A549 (cell line): ENCODE results near the gene AKAP8. TPM values are rescaled to one million over a fixed set of nuclear protein-coding genes. Genes with fewer than 3 reads are reported as not detected.
"Not testable (repeated sequence)": the region's sequence is repeated elsewhere in the genome, so short reads cannot be mapped to it uniquely, and the experiment has no call there.

Experiments
- ATAC-seq, 2 experiments: fragments of 200-7000 bp in 1 of 2; fragments of >200 bp in 1 of 2; cut with Nextera tagmentation in 1 of 2; cut with Tn5 transposase in 1 of 2; 3 replicates each; pipeline versions ENCODE4 v1.8.0 to v1.9.1; 2018 to 2020; ENCODE audit warnings: mild to moderate bottlenecking in 1 of 2, moderate library complexity in 1 of 2
- CTCF ChIA-PET: fragments of 300-600 bp; sonication (Branson Sonifier 250); formaldehyde crosslinking; extraction: SDS; loops from one replicate; lab custom pipeline; 2021; ENCODE audit warnings: antibody characterized with exemption, inconsistent platforms; lab: Yijun Ruan, JAX
- POLR2A ChIA-PET: fragments of 350-600 bp; formaldehyde crosslinking; extraction: SDS; loops from one replicate; lab custom pipeline; 2021; ENCODE audit warnings: antibody characterized with exemption, inconsistent platforms; lab: Yijun Ruan, JAX
- DNase-seq, 2 experiments: peaks; one replicate each; pipeline versions ENCODE4 v3.0.0 to v3.0.0-alpha.2; 2011 to 2016; ENCODE audit warnings: low read depth in 1 of 2, low spot score in 1 of 2
- FAIRE-seq: peaks from 2 replicates; lab custom pipeline; 2011; peaks lifted over from hg19 to GRCh38; lab: Jason Lieb, UNC
- H3K27ac ChIP-seq, 2 experiments: fragments of >200 bp; sonication (Bioruptor Twin); formaldehyde crosslinking; 3 replicates each; pipeline ENCODE4 v1.5.1; 2016 to 2017
- H3K4me1 ChIP-seq: fragments of >200 bp; sonication (Bioruptor Twin); formaldehyde crosslinking; 3 replicates; pipeline ENCODE4 v1.6.1; 2016
- H3K4me2 ChIP-seq: fragments of >200 bp; sonication (Bioruptor Twin); formaldehyde crosslinking; 3 replicates; pipeline ENCODE4 v1.6.1; 2016
- H3K4me3 ChIP-seq: fragments of >200 bp; sonication (Bioruptor Twin); formaldehyde crosslinking; 3 replicates; pipeline ENCODE4 v1.5.1; 2016
- H3K9me3 ChIP-seq: fragments of >200 bp; sonication (Bioruptor Twin); formaldehyde crosslinking; 3 replicates; pipeline ENCODE4 v1.6.1; 2016
- BHLHE40 ChIP-seq: IDR thresholded peaks from 2 replicates; pipeline ENCODE4 v1.6.1; 2012; ENCODE audit warnings: low read depth, low read length, inconsistent platforms
- CBX8 ChIP-seq: fragments of 200-600 bp; sonication (generic); IDR thresholded peaks from 2 replicates; pipeline ENCODE4 v1.6.1; 2016
- CEBPB ChIP-seq, 2 experiments: fragments of >200 bp in 1 of 2; sonication (Bioruptor Twin) in 1 of 2; formaldehyde crosslinking in 1 of 2; IDR thresholded peaks; 2 replicates each; pipeline ENCODE4 v1.6.1; 2012 to 2016
- CHD2 ChIP-seq: fragments of 150-350 bp; IDR thresholded peaks from 2 replicates; pipeline ENCODE4 v1.6.1; 2014; ENCODE audit warnings: low read length; ENCODE audit not compliant: partially characterized antibody
- CHD4 ChIP-seq: fragments of 200-600 bp; sonication (generic); IDR thresholded peaks from 2 replicates; pipeline ENCODE4 v1.6.1; 2016; ENCODE audit warnings: antibody characterized with exemption, mild to moderate bottlenecking, borderline replicate concordance
- FOXS1 ChIP-seq: fragments of 250-450 bp; sonication (Bioruptor Pico); IDR thresholded peaks from 2 replicates; pipeline ENCODE4 v1.5.0; 2020; ENCODE audit warnings: mild to moderate bottlenecking, moderate library complexity
- GATA3 ChIP-seq: IDR thresholded peaks from 2 replicates; pipeline ENCODE4 v1.6.1; 2012; ENCODE audit warnings: borderline replicate concordance
- HDAC2 ChIP-seq: fragments of 200-600 bp; sonication (generic); IDR thresholded peaks from 2 replicates; pipeline ENCODE4 v1.6.1; 2016
- HEYL ChIP-seq: fragments of 250-450 bp; sonication (Bioruptor Pico); IDR thresholded peaks from 2 replicates; pipeline ENCODE4 v1.8.0; 2021; ENCODE audit warnings: mild to moderate bottlenecking, moderate library complexity
- HOXA7 ChIP-seq: fragments of 250-450 bp; sonication (Bioruptor Pico); IDR thresholded peaks from 2 replicates; pipeline ENCODE4 v1.5.0; 2020; ENCODE audit warnings: mild to moderate bottlenecking, moderate library complexity
- HOXB13 ChIP-seq: fragments of 250-450 bp; sonication (Bioruptor Pico); IDR thresholded peaks from 2 replicates; pipeline ENCODE4 v1.5.0; 2020; ENCODE audit warnings: low read depth, mild to moderate bottlenecking, moderate library complexity
- JUN ChIP-seq, 2 experiments: fragments of >200 bp; sonication (Bioruptor Twin); formaldehyde crosslinking; IDR thresholded peaks; 2 replicates in 1 of 2; 3 replicates in 1 of 2; pipeline ENCODE4 v1.6.1; 2016 to 2017
- KDM1A ChIP-seq: fragments of 200-600 bp; sonication (generic); IDR thresholded peaks from 2 replicates; pipeline ENCODE4 v1.6.1; 2016; ENCODE audit warnings: low read depth, mild to moderate bottlenecking
- KDM5A ChIP-seq: fragments of 200-600 bp; sonication (generic); IDR thresholded peaks from 2 replicates; pipeline ENCODE4 v1.6.1; 2016; ENCODE audit warnings: antibody characterized with exemption, mild to moderate bottlenecking
- MAFK ChIP-seq: fragments of 450-650 bp; IDR thresholded peaks from 2 replicates; pipeline ENCODE4 v1.6.1; 2014; ENCODE audit not compliant: partially characterized antibody
- NFE2L2 ChIP-seq: fragments of 150-350 bp; conservative IDR thresholded peaks from 2 replicates; pipeline ENCODE4 v1.6.1; 2014; ENCODE audit warnings: low read length
- NPAS2 ChIP-seq: fragments of 250-450 bp; sonication (Bioruptor Pico); IDR thresholded peaks from 2 replicates; pipeline ENCODE4 v1.8.0; 2022; ENCODE audit warnings: mild to moderate bottlenecking, moderate library complexity, borderline replicate concordance
- PHF8 ChIP-seq: fragments of 200-600 bp; sonication (generic); IDR thresholded peaks from 2 replicates; pipeline ENCODE4 v1.6.1; 2016; ENCODE audit warnings: low read depth, mild to moderate bottlenecking, antibody characterized with exemption, moderate library complexity, borderline replicate concordance
- RARB ChIP-seq: fragments of 250-450 bp; sonication (Bioruptor Pico); IDR thresholded peaks from 2 replicates; pipeline ENCODE4 v1.8.0; 2021; ENCODE audit warnings: mild to moderate bottlenecking, moderate library complexity
- RCOR1 ChIP-seq: fragments of 150-350 bp; IDR thresholded peaks from 2 replicates; pipeline ENCODE4 v1.6.1; 2014; ENCODE audit warnings: antibody characterized with exemption, low read length, low read depth
- RFX5 ChIP-seq: fragments of 450-650 bp; IDR thresholded peaks from 2 replicates; pipeline ENCODE4 v1.7.1; 2014; ENCODE audit warnings: antibody characterized with exemption, mild to moderate bottlenecking, moderate library complexity
- RNF2 ChIP-seq: fragments of 200-600 bp; sonication (generic); IDR thresholded peaks from 2 replicates; pipeline ENCODE4 v1.6.1; 2016; ENCODE audit warnings: low read depth, mild to moderate bottlenecking, antibody characterized with exemption, moderate library complexity, borderline replicate concordance
- SMC3 ChIP-seq: fragments of >200 bp; sonication (Bioruptor Twin); formaldehyde crosslinking; IDR thresholded peaks from 3 replicates; pipeline ENCODE4 v1.6.1; 2018; ENCODE audit warnings: inconsistent platforms
- ZC3H11A ChIP-seq: fragments of 450-650 bp; IDR thresholded peaks from 2 replicates; pipeline ENCODE4 v1.6.1; 2014; ENCODE audit warnings: antibody characterized with exemption, mild to moderate bottlenecking
- WGBS: methylation state at CpG from one replicate; pipeline ENCODE4 v1.1.6; 2017; ENCODE audit errors: missing lambda C conversion rate; 5-methylcytosine and 5-hydroxymethylcytosine counted together
- polyA plus RNA-seq, 4 experiments: library from polyadenylated mRNA; depleted of rRNA in 3 of 4; stranded (reverse); fragments of >200 nt; fragmentation: RNase III in 1 of 4; extraction: RNeasy Plus Mini Kit Qiagen cat#74134 plus additional on column Dnase treatment in 1 of 4; gene quantifications; 2 replicates in 3 of 4; 3 replicates in 1 of 4; pipeline ENCODE4 v1.2.3, GENCODE V29; 2011 to 2017
- TF ChIP-seq, protein P1 (sequence below): IDR thresholded peaks from 2 replicates; pipeline ENCODE4 v1.6.1; 2012
- TF ChIP-seq, protein P2 (sequence below): fragments of >200 bp; sonication (Bioruptor Twin); formaldehyde crosslinking; IDR thresholded peaks from 2 replicates; pipeline ENCODE4 v1.6.1; 2016
- TF ChIP-seq, protein P3 (sequence below): fragments of 250-450 bp; sonication (Bioruptor Pico); IDR thresholded peaks from 2 replicates; pipeline ENCODE4 v1.5.0; 2021; ENCODE audit warnings: mild to moderate bottlenecking, moderate library complexity, borderline replicate concordance
- TF ChIP-seq, protein P4 (sequence below): fragments of >200 bp; sonication (Bioruptor Twin); formaldehyde crosslinking; IDR thresholded peaks from 3 replicates; pipeline ENCODE4 v1.5.1; 2016
- TF ChIP-seq, protein P5 (sequence below): IDR thresholded peaks from 2 replicates; pipeline ENCODE4 v1.6.1; 2012; ENCODE audit warnings: low read depth, borderline replicate concordance

Gene AKAP8
- polyA plus RNA-seq, 2 of the 4 experiments (the other 2 are of a cell fraction): 16.2 to 17.3 TPM

DNA sequence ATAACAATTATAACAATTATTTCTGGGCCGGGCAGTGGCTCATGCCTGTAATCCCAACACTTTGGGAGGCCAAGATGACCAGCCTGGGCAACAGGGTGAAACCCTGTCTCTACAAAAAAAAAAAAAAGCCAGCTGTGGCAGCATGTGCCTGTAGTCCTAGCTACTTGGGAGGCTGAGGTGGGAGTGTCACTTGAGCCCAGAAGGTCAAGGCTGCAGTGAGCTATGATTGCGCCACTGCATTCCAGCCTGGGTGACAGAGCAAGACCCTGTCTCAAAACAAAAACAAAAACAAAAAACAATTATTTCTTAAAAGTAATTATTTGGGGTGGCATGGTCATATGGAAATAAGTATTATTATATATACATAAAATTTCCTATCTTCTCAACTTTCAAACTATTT lies 31.8 kb upstream of the AKAP8 start:
- H3K27ac ChIP-seq, POLR2A ChIA-PET, FAIRE-seq, DNase-seq, H3K4me3 ChIP-seq, H3K9me3 ChIP-seq, ATAC-seq, H3K4me2 ChIP-seq: not testable (repeated sequence)
- CTCF ChIA-PET: interaction anchor here (0.9 kb wide), 1 partner anchor 12 kb away, joined by 3 read pairs; no protein-coding TSS in a partner anchor
- TF ChIP-seq CEBPB (IDR thresholded peaks at IDR 0.05): 0 out of 4 replicates have a peak, but pooled peaks of 1 of the 2 experiments have one; percentile 5
- H3K4me1 ChIP-seq: peaks cover 21% of the 10 kb centered on the region; the same call in 2 of the 3 replicates
- 95% methylated on average over 2 of the region's 2 CpGs for WGBS

DNA sequence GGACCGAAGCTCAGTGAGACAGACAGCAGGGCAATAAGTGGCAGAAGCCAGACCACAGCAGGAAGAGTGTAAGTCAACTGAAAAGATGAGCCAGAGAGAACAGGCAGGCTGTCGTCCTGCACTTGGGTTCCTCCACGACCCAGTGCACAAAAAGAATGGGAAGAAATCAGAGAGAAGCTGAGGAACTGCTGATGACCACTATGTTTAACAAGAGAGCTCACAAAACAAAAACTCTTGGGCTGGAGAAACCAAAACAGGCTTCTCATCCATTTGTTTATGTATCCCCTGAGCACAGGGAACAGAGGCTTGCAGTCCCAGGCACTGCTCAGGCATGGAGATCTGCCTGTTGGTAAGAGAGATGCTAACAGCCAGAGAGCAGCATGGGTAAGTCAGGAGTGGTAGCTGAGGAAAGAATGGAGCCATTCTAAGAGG lies 25.2 kb upstream of the AKAP8 start:
- POLR2A ChIA-PET: interaction anchor here (1.6 kb wide), 1 partner anchor 14 kb away, joined by 3 read pairs; the partner anchor contains the start of gene AKAP8L
- ATAC-seq (no peak), FAIRE-seq (no peak), DNase-seq (no peak)
- Histone ChIP-seq H3K9me3 (no peaks in the 10 kb centered on the region), H3K4me1 (no peaks in the 10 kb centered on the region), H3K4me3 (no peak overlapping the region), H3K4me2 (no peak overlapping the region), H3K27ac (no peak overlapping the region)
- CTCF ChIA-PET: interaction anchor here (1.4 kb wide), 1 partner anchor 15 kb away, joined by 5 read pairs; the partner anchor contains the start of gene AKAP8L
- 79% methylated on average over 3 of the region's 3 CpGs for WGBS
- no peak for TF ChIP-seq RARB (CRISPR knock-in tag)
- no peak for TF ChIP-seq PHF8
- no peak for TF ChIP-seq CHD2
- TF ChIP-seq CHD4: no peak
- TF ChIP-seq KDM5A: no peak
- no peak for TF ChIP-seq RNF2
- TF ChIP-seq NPAS2 (CRISPR knock-in tag): no peak
- no peak for TF ChIP-seq HOXA7
- TF ChIP-seq, protein P1, sequence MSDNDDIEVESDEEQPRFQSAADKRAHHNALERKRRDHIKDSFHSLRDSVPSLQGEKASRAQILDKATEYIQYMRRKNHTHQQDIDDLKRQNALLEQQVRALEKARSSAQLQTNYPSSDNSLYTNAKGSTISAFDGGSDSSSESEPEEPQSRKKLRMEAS: no peak
- TF ChIP-seq, protein P2, sequence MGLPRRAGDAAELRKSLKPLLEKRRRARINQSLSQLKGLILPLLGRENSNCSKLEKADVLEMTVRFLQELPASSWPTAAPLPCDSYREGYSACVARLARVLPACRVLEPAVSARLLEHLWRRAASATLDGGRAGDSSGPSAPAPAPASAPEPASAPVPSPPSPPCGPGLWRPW: no peak
- TF ChIP-seq, protein P3, sequence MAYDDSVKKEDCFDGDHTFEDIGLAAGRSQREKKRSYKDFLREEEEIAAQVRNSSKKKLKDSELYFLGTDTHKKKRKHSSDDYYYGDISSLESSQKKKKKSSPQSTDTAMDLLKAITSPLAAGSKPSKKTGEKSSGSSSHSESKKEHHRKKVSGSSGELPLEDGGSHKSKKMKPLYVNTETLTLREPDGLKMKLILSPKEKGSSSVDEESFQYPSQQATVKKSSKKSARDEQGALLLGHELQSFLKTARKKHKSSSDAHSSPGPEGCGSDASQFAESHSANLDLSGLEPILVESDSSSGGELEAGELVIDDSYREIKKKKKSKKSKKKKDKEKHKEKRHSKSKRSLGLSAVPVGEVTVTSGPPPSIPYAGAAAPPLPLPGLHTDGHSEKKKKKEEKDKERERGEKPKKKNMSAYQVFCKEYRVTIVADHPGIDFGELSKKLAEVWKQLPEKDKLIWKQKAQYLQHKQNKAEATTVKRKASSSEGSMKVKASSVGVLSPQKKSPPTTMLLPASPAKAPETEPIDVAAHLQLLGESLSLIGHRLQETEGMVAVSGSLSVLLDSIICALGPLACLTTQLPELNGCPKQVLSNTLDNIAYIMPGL: no peak
- no peak for TF ChIP-seq HDAC2
- no peak for TF ChIP-seq RCOR1
- TF ChIP-seq HEYL: no peak
- no peak for TF ChIP-seq SMC3
- TF ChIP-seq, all 56 proteins: peak for 0

DNA sequence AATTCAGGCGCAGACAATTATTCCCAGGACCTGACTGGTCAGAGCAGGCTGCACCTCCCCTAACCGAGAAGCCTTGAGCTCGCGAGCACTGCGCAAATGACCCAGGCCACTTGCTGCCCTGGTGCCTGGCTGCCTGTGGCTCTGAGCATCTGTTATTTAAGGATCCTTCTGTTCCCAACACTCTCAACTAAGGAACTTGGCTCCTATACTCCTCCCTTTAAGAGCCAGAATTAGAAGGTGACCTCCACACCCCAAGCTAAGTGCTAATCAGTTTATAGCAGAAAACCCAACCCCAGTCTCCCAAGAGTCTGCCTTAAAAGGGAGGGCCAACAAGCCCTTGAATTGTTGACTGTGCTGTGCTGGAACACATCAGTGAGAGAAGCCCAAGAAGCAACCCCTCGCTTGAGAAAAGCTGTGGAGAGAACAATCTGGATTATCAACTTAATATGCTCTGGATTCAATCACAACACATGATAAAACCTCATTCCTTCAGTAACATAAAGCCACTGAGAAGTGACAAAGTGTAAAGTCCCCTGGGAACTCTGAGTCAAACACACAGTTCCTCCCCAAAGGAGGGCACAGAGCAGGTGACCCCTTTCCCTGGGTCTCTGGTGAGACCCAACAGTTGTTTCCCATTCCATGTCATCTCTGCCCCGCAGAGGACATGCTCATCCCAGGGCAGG lies 24.7 kb upstream of the AKAP8 start:
- ChIA-PET CTCF (interaction anchor here (0.6 kb wide), 2 partner anchors 47 to 313 kb away, joined by 3 read pairs; no protein-coding TSS in a partner anchor), POLR2A (interaction anchor here (1.6 kb wide), 1 partner anchor 15 kb away, joined by 3 read pairs; the partner anchor contains the start of gene AKAP8L)
- DNase-seq (no peak), FAIRE-seq (no peak)
- no peaks in the 10 kb centered on the region for H3K9me3 ChIP-seq
- no peaks in the 10 kb centered on the region for H3K4me1 ChIP-seq
- WGBS: 88% methylated on average over 7 of the region's 7 CpGs
- TF ChIP-seq HOXB13 (CRISPR knock-in tag) (no peak), BHLHE40 (no peak), MAFK (no peak), KDM1A (no peak), CHD4 (no peak), GATA3 (no peak), NFE2L2 (no peak), RCOR1 (no peak), ZC3H11A (no peak), JUN (IDR thresholded peaks at IDR 0.05) (no peak), PHF8 (no peak), RFX5 (no peak), FOXS1 (no peak), RNF2 (no peak), CBX8 (no peak)
- TF ChIP-seq, protein P4, sequence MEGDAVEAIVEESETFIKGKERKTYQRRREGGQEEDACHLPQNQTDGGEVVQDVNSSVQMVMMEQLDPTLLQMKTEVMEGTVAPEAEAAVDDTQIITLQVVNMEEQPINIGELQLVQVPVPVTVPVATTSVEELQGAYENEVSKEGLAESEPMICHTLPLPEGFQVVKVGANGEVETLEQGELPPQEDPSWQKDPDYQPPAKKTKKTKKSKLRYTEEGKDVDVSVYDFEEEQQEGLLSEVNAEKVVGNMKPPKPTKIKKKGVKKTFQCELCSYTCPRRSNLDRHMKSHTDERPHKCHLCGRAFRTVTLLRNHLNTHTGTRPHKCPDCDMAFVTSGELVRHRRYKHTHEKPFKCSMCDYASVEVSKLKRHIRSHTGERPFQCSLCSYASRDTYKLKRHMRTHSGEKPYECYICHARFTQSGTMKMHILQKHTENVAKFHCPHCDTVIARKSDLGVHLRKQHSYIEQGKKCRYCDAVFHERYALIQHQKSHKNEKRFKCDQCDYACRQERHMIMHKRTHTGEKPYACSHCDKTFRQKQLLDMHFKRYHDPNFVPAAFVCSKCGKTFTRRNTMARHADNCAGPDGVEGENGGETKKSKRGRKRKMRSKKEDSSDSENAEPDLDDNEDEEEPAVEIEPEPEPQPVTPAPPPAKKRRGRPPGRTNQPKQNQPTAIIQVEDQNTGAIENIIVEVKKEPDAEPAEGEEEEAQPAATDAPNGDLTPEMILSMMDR: no peak
- TF ChIP-seq, protein P1: no peak
- TF ChIP-seq, protein P5, sequence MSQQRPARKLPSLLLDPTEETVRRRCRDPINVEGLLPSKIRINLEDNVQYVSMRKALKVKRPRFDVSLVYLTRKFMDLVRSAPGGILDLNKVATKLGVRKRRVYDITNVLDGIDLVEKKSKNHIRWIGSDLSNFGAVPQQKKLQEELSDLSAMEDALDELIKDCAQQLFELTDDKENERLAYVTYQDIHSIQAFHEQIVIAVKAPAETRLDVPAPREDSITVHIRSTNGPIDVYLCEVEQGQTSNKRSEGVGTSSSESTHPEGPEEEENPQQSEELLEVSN: no peak
- TF ChIP-seq, all 56 proteins: peak for 0
- H3K4me3 ChIP-seq: no peak overlapping the region
- no peak overlapping the region for H3K27ac ChIP-seq
- no peak for ATAC-seq
- H3K4me2 ChIP-seq: no peak overlapping the region
